Measurements from ENCODE around the gene RAMP3.

DNA sequence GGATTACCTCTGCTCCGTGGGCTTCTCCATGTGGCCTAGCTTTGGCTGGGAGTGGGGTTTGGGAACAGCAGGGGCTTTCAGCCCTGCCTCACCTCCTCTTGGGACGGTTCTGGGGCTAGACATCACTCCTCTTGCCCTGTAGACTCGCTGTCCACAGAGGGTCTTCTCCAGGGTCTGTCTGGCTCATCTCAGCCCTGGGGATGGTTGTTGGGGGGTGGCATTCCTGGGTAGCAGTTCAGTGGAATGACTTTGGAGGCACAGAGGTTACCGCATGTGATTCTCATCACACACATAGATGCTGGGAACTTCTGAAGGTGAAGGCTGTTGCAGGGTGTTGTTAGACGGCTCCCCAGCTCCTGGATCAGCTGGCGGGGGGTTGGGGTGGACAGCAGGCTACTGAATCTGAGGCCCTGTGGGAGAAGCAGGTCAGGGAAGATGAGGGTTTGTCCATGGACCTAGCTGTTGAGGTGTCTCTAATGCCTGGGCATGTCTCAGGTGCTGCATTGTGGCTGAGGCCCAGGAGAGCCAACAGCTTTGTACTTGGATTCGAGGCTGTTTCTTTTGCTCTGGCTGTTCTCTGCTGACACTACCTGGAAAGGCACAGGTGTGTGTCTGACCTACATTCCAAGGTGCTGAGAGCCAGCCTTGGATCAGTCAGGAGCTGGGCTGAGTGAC is 23.8 kb downstream of the RAMP3 start:
- TF ChIP-seq, protein P1, sequence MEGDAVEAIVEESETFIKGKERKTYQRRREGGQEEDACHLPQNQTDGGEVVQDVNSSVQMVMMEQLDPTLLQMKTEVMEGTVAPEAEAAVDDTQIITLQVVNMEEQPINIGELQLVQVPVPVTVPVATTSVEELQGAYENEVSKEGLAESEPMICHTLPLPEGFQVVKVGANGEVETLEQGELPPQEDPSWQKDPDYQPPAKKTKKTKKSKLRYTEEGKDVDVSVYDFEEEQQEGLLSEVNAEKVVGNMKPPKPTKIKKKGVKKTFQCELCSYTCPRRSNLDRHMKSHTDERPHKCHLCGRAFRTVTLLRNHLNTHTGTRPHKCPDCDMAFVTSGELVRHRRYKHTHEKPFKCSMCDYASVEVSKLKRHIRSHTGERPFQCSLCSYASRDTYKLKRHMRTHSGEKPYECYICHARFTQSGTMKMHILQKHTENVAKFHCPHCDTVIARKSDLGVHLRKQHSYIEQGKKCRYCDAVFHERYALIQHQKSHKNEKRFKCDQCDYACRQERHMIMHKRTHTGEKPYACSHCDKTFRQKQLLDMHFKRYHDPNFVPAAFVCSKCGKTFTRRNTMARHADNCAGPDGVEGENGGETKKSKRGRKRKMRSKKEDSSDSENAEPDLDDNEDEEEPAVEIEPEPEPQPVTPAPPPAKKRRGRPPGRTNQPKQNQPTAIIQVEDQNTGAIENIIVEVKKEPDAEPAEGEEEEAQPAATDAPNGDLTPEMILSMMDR (IDR thresholded peaks at IDR 0.05) = no peak
- TF ChIP-seq POLR2A (IDR thresholded peaks at IDR 0.05) = no peak
